ENCODE results near the gene ZNF287.

The ZNF287 gene

DNA sequence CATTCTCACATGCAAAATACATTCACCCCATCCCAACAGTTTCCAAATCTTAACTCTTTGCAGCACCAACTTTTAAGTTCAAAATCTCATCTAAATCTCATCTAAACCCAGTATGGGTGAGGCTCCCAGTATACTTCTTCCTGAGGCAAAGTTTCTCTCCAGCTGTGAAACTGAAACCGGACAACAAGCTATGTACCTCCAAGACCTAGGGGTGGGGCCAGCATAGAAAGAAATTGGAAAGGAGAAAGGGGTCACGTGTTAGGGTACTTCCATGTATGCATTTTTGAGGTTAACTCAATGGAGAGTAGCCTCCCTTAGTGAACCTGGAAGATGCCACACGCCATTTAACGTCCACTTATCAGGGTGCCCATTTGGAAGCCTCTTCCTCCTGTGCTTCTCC, 53.1 kb downstream of the ZNF287 start:
- no peak for DNase-seq

DNA sequence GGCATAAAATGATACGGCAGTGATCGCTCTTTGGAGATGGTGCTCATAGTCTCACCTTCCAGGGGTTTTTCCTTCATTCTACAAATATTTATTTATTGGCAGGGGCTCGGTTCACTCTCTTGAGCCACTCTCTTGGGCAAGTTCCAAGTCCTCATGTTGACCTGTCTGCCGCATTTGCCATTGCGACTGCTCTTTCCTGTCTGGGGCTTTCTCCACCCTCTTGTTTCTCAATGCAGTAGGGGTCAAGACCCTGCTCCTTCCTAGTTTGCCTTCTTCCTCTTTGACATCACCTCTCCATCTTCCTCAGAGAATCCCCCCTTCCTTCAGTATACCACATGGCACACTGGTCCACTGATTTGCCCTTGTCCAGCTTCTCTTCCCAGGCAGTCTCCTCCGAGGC, 55.1 kb downstream of the ZNF287 start:
- DNase-seq, result no peak

DNA sequence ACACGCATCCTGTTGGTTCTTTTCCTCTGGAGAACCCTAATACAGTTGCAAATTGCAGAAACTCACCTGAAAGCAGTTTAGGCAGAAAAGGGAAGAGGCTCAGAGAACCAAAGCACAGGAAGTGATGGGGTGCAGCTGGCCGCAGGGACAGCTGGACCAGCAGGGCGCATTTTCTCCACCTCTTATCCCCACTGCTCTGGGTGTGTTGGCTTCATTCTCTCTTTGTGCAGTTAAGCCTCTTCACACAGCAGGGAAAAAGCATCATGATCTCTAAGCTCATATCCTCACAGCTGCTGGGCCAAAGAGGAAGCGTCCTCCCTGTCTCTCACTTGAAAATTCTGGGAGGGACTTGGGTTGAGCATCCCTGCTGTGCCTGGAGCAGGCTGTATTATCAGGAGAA, 57.0 kb downstream of the ZNF287 start:
- no peak for DNase-seq

DNA sequence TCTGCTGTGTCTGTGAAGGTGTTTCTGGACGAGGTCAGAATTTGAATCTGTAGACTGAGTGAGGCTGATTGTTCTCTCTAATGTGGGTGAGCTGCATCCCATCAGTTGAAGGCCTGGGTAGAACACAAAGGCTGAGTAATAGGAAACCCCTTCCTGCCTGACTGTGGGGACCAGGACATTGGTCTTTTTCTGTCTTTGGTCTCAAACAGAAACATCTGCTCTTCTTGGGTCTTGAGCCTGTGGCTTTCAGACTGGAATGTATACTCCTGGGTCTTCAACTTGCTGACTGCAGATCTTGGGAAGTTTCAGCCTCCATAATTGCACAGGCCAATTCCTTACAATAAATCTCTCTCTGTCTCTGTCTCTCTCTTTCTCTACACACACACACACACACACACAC, 57.4 kb downstream of the ZNF287 start:
- no peak for DNase-seq

DNA sequence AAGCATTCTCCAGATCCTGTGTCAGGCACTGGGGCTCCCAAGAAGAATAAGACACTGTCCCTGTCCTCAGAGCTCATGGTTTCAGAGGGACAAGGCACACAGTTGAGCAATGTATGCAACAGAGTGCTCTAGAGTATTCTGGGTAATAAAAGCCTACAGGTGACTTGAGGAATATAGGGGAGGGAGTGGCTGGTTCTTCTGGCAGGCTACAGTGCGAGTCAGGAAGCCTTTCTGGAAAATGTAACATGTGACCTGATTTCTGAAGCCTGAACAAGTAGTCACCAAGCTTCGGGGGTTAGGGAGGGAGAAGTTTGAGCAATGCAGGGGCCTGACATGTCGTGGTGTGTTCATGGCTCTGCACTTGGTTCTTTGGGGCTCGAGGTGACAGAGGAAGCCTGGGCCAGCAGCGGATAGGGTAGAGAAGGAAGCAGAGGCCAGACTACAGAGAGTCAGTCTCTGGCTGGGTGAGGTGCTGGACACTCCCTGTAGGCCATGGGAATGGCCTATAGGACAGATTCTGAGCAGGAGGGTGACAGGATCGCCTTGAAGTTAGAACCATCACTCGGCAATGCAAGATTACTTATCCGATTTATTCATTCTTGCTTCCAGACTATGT, 61.0 kb downstream of the ZNF287 start:
- DNase-seq, result no peak

DNA sequence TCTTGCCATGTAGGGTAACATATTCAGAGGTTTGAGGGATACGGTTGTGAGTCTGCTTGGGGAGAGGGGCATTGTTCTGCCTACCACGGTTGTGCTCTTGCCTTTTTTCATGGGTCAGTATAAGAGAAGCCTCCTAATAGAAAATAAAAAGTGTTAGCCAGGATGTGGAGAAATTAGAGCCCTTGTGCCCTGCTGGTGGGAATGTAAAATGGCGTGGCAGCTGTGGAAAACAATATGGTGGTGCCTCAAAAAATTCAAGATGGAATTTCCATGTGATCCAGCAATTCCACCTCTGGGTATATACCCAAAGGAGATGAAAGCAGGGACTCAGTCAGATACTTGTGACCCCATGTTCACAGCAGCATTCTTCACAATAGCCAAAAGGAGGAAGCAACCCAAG, 62.8 kb downstream of the ZNF287 start:
- DNase-seq, result no peak

DNA sequence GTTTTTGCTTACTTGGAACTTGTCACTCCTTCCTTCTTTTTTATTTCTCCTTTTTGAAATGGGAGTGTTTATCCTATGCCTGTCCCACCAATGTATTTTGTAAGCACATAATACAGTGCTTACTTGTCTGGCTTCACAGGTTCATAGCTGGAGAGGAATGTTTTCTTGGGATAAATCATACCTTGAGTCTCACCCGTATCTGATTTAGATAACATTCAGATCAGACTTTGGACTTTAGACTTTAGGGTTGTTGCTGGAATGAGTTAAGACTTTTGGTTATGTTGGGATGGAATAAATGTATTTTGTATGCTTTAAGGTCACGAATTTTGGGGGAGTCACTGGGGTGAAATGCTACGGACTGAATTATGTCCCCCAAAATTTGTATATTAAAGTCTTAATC, 64.0 kb downstream of the ZNF287 start:
- no peak for DNase-seq

Data from CD4-positive, alpha-beta T cell treated with Interleukin-12 subunit alpha and Interleukin-12 subunit beta, for 1 hour (primary cell).